GOT3 (cell line): ENCODE measurements around the gene ATP7A.

Source experiments
- DNase-seq: peaks from one replicate; lab custom pipeline; 2025; ENCODE audit warnings: mixed read lengths; lab: John Stamatoyannopoulos, UW

The ATP7A gene

DNA sequence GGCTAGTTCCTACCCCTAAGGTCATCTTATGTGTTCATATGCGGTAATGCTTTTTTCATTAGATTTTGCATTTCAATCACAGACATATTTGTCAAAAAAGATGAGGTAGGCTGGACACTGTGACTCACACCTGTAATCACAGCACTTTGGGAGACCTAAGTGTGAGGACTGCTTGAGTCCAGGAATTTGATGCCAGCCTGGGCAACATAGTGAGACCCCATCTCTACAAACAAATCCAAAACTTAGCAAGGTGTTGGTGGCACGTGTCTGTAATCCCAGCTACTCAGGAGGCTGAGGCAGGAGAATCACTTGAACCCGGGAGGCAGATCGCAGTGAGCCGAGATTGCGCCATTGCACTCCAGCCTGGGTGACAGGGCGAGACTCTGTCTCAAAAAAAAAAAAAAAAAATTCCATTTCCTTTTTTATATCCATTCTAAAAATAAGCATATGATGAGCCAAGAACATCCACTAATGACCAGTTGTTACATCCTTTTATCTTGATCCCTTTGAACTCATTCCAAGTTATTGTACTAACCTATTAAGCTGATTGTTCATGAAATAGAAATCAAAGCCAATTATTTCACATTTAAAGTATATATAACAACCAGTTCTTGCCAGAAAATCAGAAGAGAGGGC is 35.5 kb downstream of the ATP7A start:
- no peak for DNase-seq

DNA sequence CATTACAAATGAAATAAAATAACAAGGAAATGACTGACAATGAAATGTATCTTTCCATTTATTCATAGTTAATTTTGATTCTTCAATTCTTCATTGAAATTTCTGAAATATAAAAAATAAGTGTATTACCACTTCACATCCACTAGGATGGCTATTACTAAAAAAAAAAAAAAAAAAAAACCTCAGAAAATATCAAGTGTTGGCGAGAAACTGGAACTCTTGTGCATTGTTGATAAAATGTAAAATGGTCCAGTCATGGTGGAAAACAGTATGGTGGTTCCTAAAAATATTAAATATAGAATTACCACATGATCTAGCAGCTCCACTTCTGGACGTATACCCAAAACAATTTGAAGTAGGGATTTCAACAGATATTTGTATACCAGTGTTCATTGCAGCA is 36.1 kb downstream of the ATP7A start:
- DNase-seq = no peak

DNA sequence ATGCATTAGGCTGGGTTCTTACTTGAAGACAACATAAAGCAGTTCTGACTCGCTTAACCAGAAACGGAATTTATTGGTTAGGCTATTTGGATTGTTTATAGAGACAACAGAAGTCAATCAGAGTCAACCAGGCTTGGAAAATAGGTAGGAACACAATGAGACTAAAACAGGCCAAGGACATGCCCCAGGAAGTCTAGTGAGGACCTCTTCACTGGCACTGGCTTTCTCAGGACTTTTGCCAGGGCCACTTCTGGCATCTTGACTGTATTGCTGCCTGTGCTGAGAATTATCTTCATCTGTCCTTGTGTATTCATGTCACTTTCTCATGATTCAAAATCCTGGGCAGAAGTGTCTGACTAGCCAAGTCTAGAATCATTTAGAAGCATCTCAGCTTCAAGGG is 39.3 kb downstream of the ATP7A start:
- no peak for DNase-seq

DNA sequence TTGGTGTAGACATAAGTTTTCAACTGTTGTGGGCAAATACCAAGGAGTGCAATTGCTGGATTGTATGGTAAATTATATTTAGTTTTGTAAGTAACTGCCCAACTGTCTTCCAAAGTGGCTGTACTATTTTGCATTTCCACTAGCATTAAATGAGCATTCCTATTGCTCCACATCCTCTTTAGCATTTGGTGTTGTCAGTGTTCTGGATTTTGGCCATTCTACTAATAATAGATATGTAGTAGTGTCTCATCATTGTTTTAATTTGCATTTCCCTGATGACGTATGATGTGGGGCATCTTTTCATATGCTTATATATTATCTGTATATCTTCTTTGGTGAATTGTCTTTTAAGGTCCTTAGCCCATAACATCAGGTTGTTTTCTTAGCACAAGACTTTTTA is 41.7 kb downstream of the ATP7A start:
- no peak for DNase-seq

DNA sequence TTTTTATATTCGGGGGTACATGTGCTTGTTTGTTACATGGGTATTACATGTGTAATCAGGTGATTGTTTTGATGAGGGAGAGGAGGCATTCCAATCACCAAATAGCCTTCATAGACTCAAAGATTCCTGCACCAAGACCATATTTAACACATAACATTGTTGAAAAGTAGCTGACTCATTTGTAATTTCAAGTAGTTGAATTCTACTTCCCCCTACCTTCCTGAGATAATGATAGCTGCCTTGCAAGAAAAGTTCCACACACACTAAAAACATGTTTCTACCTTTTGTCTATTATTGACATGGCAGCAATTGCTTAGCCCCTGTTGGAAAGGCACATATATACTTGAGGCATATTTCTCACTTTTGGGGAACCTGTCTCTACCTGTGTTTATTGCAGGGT is 42.8 kb downstream of the ATP7A start:
- no peak for DNase-seq

DNA sequence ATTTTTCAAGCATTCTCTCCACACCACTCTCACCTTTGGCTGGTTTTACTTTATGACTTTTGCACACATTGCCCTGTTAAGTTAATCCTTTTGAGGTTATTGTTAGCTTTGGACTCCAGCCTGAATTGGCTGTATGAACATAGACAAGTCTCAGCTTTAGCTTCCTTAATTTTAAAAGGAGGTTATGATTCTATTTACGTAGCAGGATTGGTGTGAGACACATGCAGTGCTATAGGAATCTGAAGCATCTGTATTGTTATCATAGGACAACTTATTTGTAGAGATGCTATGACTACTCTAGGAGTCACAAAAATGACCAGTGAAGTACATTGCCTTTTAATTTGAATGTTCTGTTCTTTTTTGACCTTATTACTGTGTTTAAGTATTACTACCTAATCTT is 43.2 kb downstream of the ATP7A start:
- no peak for DNase-seq

DNA sequence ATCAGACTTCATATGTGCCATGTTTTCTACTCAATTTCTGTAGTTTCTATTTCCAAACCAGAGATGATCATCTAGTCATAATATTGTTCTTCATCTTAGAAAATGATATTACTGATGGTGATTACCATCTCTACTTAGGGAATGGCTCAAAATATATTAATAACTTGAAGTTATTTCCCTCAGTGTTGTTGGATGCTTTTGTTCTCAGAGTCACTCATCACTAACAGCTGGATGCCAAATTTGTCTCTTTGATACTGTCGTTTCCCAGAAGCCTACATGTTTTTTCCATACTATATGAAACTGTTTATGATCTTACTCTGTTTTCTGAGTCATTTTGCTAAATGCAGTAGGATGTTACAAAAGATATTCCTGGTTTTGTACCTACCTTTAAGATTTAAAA is 50.1 kb downstream of the ATP7A start:
- no peak for DNase-seq

DNA sequence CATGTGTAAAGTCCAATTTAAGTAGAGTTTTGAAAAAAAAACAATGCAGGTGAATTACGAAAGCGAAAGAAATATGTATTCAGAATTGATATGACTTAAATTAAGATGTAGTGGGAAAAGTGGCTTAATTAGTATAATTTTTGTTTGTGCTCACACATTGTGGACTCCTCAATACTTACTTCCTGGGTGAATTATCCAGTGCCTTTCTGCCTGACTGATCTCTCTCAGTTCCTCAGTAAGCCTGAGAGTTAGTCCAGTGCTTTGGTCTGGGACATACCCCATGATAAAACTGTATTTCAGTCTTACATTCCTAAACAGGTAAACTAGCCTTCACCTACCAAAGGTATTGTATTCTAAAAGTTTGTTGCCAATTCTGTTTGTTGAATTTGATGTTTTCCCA is 50.6 kb downstream of the ATP7A start:
- no peak for DNase-seq

DNA sequence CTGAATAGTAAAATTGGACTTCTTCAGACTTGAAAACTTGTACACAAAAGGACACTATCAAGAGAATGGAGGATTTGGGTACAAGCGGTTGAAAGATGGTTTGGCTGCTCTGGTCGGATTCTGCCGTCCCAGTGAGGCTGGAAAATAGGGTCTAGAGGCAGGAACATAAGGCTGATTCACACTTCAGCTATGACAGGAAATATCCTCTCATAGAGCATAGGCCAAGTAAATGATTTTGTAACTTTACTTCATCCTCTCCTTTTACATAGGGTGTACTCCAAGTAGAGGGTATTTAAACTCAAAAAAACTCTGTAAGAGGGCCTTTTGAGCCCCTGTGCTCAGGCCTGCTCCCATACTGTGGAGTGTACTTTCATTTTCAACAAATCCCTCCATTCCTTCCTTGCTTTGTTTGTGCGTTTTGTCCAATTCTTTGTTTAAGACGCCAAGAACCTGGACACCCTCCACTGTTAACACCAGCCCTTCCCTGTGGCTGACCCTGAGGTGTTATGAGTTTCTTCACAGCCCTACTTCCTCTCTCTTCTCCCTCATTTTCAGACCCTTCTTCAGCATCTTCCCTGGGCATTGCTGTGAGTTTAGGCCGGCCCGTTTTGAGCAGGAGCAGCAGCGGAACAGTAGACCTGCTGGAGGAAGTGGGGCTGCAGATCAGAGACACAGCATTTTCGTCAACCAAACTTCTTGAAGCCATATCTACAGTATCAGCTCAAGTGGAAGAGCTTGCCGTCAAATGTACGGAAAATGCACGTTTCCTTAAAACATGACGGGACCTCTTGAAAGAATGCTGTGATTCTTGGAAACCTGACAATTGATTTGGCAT is 51.8 kb downstream of the ATP7A start:
- no peak for DNase-seq

DNA sequence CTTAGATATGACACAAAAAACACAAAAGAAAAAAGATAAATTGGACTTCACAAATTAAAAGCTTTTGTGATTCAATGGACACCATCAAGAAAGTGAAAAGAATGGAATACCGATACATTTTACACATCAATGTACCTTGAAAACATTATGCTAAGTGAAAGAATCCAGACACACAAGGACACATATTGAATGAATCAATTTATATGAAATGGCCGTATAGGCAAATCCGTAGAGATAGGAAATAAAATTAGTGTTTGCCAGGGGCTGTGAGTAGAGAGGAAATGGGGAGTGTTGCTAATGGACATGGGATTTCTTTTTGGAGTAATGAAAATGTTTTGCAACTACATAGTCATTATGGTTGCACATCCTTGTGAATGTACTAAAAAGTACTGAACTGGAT is 55.9 kb downstream of the ATP7A start:
- DNase-seq = no peak

DNA sequence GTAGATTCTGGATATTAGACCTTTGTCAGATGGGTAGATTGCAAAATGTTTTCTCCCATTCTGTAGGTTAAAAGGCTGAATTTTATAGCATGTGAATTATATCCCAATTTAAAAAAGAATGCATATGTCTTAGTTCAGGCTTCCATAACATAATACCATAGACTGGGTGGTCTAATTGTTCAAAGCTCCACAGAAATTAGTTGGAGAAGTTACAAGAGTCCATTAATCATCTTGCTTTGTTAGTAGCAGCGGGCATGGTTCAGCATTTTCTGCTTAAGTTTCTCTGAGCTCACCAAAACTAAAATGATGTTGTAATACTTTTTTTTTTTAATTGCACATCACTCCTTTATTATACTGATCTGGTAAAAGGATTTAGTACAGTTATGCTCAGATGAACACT is 57.1 kb downstream of the ATP7A start:
- no peak for DNase-seq

DNA sequence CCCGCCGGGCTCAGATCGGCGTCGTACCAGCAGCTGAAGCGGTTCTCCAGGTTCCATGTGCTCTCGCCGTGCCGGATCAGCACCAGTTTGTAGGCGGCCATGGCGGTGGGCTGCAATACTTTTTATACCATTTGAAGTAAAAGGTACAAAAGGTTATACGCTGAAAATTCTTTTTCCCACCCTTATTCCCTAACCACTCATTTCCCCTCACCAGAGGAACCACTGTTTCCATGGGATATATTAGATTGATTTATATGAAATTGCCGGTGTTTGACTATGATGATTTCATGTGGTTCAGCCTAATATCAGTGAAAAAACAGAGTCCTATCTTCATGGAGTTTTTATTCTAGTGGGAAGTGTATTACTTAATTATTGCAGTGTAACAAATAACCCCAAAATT is 59.0 kb downstream of the ATP7A start, which contains the start of gene PGAM4:
Gene PGAM4 (minus strand): TSS at position 101 of the 400 bp plus-strand sequence. CDS start 0 bp downstream, at position 101.
- no peak for DNase-seq

DNA sequence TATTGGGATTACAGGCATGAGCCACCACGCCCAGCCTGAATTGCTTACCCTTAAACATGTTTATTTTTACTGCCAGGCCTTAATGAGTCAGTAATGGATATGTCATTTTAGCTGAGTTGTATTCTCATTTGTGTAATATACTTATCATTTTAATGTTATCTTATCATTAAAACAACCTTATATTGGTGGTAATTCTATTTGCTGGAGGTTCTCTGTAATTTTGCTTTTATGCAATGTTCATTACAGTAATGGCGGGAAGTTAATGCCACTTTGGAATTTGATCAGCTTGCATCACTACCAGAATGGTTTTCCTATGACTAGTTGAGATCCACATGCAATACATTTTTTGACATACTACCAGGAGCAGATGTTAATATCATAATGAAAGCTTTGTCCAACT is 65.3 kb downstream of the ATP7A start:
- DNase-seq = no peak

DNA sequence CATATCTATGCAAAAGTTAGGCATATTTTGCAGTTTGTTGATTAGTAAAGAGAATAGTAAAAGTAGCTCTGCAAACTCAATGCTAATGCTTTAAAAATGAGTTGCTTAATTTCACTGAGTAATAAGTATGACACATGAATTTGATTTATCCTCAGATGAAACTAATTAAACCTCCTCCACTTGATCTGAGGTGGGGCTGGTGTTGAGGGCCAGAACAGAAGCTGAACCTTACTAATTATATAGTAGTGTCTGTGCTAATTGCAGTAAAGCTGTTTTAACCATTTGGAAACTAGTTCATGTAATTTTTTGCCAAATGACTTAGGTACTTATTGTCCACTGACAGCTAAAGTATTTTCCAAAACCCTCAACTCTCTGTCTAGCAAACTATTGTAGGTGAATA is 66.6 kb downstream of the ATP7A start:
- DNase-seq = no peak

DNA sequence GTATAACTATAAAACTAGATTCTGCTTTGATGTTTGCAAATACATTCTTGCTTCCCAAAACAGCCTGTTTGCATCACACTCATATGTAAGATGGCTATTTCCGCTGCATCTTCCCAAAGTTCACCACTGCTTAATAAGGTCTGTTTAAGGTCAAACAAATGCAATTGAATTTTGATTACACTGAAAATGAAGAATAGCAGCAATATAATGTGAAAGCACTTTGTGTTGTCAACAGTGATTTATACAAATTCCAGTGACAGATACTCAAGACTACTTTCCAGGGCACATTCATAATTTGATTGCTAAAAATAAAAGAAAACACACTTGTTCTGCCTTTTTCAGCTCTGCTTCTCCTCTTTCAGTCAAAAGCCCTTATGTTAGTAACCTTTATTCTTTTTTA is 67.0 kb downstream of the ATP7A start:
- DNase-seq = no peak

DNA sequence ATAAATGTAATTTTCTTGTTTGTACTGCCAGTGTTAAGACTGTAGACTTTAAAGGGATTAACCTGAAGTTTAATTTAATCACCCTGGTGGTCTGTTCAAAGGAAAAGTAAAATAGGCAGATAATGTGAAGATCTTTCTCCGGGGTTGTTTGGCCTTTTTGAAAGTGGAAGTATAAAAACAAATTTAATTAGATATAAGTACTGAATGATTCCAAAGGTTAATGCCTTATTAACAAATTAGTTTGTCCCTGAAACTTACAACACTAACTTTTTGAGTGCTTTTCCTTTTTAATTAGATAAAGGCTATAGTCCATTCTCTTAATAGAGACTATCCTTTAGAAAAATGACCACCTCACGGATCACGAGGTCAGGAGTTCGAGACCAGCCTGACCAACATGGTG is 69.4 kb downstream of the ATP7A start:
- DNase-seq = no peak

DNA sequence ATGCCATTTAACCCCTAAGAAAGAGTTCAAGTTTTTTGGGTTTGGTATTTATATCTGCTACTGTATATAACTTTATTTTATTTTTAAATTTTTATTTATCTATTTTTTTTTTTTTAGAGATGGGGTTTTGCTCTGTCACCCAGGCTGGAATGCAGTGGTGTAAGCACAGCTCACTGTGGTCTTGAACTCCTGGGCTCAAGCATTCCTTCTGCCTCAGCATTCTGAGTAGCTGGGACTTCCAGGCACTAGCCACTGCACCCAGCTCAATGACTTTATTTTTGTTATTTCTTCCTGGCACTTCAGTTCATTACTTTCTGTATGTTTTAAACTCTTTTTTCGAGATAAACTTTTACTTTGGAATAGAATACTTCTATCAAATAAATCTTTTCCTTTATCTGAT is 101.4 kb downstream of the ATP7A start:
- DNase-seq = no peak

DNA sequence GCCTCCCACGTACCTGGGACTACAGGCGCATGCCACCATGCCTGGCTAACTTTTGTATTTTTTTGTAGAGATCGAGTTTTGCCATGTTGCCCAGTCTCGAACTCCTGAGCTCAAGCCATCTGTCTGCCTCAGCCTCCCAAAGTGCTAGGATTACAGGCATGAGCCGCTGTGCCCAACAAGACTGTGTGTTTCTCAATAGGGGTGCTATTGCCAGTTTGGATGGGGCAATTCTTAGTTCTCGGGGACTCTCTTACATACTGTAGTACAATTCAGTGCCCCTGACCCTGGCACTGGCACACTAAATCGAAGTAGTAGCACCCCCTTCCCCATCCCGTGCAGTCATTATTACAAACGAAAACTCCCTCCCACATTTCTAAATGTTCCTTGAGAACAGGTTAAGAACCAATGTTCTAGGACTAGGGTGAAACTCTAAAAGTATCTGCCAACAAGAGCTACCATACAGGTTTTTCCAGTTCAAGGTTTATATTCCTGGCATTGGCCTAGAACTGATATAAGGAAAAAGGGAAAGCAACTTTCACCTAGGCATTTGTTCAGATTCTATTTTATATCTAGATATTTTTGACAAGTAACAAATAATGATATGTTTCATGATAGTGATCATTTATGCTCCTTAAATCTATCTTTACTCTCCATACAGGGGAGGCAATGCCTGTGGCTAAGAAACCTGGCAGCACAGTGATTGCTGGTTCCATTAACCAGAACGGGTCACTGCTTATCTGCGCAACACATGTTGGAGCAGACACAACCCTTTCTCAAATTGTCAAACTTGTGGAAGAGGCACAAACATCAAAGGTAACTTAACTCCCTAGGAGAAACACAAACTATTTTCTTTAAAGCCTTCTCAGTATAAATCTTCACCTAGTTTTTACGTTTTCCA is 109.3 kb downstream of the ATP7A start:
- DNase-seq = no peak

DNA sequence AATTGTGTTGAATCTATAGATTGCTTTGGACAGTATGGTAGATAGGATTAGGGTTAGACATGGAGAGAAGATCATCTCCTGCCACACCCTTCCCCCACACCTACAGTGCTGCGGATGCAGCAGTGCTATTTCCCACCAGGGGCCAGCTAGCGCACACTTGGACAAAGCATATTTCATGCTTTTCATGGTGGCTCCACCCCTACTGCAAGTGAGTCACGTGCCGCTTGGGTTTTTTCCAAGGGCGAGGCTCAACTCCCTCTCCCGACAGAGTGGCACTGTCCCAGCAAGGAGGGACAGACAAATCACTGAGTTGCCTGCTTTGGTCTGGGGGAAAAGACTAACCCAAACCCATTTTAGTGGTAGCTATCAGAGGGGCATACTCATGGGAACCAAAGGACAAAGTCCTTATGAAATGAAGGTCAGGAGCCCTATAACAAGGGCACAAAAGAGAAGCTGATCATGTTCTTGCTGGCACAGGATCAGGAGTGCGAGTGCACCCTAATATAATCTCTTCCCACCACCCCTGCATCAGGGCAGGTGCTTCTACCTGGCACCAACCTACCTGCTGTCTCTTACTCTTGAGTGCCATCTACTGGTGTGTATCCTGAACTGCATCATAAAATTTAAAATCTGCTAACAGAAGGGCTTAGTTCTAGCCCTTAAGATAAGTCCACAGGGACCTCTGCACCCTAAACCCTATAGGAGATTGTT is 114.0 kb downstream of the ATP7A start:
- no peak for DNase-seq

DNA sequence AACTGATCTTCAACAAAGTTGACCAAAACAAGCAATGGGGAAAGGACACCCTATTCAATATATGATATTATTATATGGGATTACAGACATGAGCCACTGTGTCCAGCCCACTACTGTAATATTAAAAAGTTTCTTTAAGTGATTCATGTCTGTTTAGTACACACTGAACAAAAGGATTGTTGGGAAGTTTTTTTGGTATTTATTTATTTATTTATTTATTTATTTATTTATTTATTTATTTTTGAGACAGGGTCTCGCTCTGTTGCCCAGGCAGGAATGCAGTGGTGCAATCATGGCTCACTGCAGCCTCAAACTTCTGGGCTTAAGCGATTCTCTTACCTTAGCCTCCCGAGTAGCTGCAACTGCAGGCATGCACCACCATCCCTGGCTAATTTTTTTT is 117.3 kb downstream of the ATP7A start:
- DNase-seq = no peak

DNA sequence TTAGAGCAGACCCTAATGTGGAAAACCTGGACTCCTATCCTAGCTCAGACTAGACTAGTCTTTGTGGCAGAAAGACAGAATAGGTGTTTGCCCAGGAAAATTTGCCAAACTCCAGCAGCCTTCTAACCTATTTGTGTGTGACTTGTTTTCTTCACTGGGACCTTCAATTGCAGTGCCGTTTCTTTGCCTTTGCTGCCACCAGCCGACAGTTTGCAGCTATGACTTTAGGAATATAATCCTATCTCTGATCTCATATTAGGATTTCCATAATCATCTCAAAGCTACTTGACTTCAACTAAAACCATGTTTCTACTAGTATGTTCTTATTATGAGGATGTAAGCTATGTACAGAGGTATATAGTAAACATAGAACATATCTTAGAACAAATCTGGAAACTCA is 119.2 kb downstream of the ATP7A start:
- DNase-seq = no peak

DNA sequence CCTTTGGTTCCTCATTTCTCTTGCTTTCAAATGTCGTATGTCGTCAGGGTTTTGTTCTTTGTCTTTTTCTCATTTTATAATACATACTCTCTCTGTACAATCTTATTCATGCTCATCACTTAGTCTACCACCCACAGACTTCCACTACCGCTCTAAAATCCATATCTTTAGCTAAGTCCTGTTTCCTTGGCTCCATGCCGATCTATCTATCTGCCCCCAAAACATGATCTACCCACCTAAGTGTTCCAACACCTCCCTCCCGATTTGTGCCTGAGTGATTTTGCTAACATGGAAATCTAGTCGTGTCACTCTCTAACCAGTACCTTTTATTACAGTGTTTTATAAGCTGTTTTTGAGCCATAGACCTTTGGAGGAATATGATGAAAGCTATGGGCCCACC is 124.6 kb downstream of the ATP7A start:
- DNase-seq = no peak
